Heart left ventricle (tissue), 16 donors: ENCODE measurements around the gene POU6F2. TPM values are rescaled to one million over a fixed set of nuclear protein-coding genes. Genes with fewer than 3 reads are reported as not detected.

Experiments used
- ATAC-seq, 4 donors: fragments of 200-7000 bp; cut with Tn5 transposase; one replicate each; pipeline ENCODE4 v1.9.1; 2020 to 2022; ENCODE audit warnings: moderate library complexity in 4 of 4, mild to moderate bottlenecking in 3 of 4, moderate number of reproducible peaks in 1 of 4
- DNase-seq, 5 donors: peaks; one replicate each; pipeline ENCODE4 v3.0.0-alpha.2; 2020
- H3K27ac ChIP-seq, 12 donors: fragments of 200-600 bp; sonication (generic) in 4 of 12; one replicate each; pipeline versions ENCODE4 v1.5.0 to v1.8.0; 2016 to 2022; ENCODE audit warnings: mild to moderate bottlenecking in 2 of 12
- H3K27me3 ChIP-seq, 9 donors: fragments of 200-600 bp; sonication (generic) in 2 of 9; one replicate each; pipeline versions ENCODE4 v1.5.1 to v1.8.0; 2016 to 2022; ENCODE audit warnings: mild to moderate bottlenecking in 3 of 9
- H3K36me3 ChIP-seq, 9 donors: fragments of 200-600 bp; sonication (generic) in 2 of 9; one replicate each; pipeline versions ENCODE4 v1.5.0 to v1.8.0; 2018 to 2022; ENCODE audit warnings: mild to moderate bottlenecking in 2 of 9
- H3K4me1 ChIP-seq, 12 donors: fragments of 200-600 bp; sonication (generic) in 4 of 12; one replicate each; pipeline versions ENCODE4 v1.5.0 to v1.8.0; 2016 to 2022; ENCODE audit warnings: mild to moderate bottlenecking in 3 of 12
- H3K4me3 ChIP-seq, 12 donors: fragments of 200-600 bp; sonication (generic) in 4 of 12; one replicate each; pipeline versions ENCODE4 v1.5.0 to v1.8.0; 2017 to 2022; ENCODE audit warnings: mild to moderate bottlenecking in 9 of 12, moderate library complexity in 4 of 12
- H3K9me3 ChIP-seq, 12 donors: fragments of 200-600 bp; sonication (generic) in 4 of 12; one replicate each; pipeline versions ENCODE4 v1.5.0 to v1.8.0; 2016 to 2022; ENCODE audit warnings: mild to moderate bottlenecking in 1 of 12
- POLR2A ChIP-seq, 2 donors: fragments of 450-650 bp; IDR thresholded peaks; one replicate each; pipeline ENCODE4 v1.6.1; 2017; ENCODE audit warnings: antibody characterized with exemption in 2 of 2, mild to moderate bottlenecking in 2 of 2, moderate library complexity in 2 of 2
- WGBS, 4 donors: extraction: QIAGEN DNeasy Blood & Tissue Kit in 2 of 4; methylation state at CpG; one replicate each; pipeline versions ENCODE4 v1.1.5 to v1.1.7; 2013 to 2018; 5-methylcytosine and 5-hydroxymethylcytosine counted together
- intact Hi-C, 10 donors: fragments of 100-400 bp; cut with DNase I; formaldehyde crosslinking; loops; one replicate each; pipeline versions ENCODE4 v1.11.1 to v1.14.2; 2022
- polyA plus RNA-seq, 2 donors: library from polyadenylated mRNA; stranded (reverse); fragments of 200-250 nt; gene quantifications; one replicate each; pipeline ENCODE4 v1.2.3, GENCODE V29; 2013
- total RNA-seq, 9 donors: library from RNA; depleted of rRNA in 2 of 9; stranded (reverse); fragments of >200 nt in 2 of 9; fragmentation: NEBNext Ultra II Directional in 3 of 9; extraction: Animal tissue kit (Norgen Biotek cat#: 25700) in 3 of 9; gene quantifications; one replicate each; pipeline versions ENCODE4 v1.1.0 to v1.2.4, GENCODE V29; 2016 to 2023
- TF ChIP-seq, protein P1 (sequence below), 12 donors: fragments of 200-600 bp; sonication (generic) in 4 of 12; IDR thresholded peaks; one replicate each; pipeline versions ENCODE4 v1.5.0 to v1.8.0; 2018 to 2022; ENCODE audit warnings: antibody characterized with exemption in 12 of 12, mild to moderate bottlenecking in 5 of 12
- donor health status: ischemic (EF 13 %, LVEDD 7.1; RV severe dilation, severe dysfunction).
- donor health status: healthy with polysubstance abuse.
- donor health status: DM: no; HTN: yes; CAD: no.
- donor health status: DM: no; HTN: no; CAD: no.
- donor health status: ischemic (EF 25% LVEDD 6.9; RV normal size, moderate dysfunction).
- donor health status: ischemic (EF 25% LVEDD 5.7; RV mildly dilated, moderate dysfunction).
- donor health status: healthy.
- donor health status: DM: yes; HTN: yes; CAD: no.
- donor health status: ischemic (EF 35%, LVEDD 5.7; RV mildly dilated, moderate dysfunction).
- donor health status: nonischemic (EF 11% LVEDD 7.7; RV severe dilation, severe dysfunction).
- donor health status: DM: yes; HTN: yes; CAD: no.
- donor health status: PGD.
- donor health status: ischemic (EF 29% LVEDD 5.4; RV normal size, mild dysfunction).
- donor health status: nonischemic (EF 23%, LVEDD 6.1; RV moderate dilation, normal function).

POU6F2 gene
- total and polyA plus RNA-seq, 11 donors = 0.03 to 1.2 (median 0.38) TPM; not detected in 2

DNA sequence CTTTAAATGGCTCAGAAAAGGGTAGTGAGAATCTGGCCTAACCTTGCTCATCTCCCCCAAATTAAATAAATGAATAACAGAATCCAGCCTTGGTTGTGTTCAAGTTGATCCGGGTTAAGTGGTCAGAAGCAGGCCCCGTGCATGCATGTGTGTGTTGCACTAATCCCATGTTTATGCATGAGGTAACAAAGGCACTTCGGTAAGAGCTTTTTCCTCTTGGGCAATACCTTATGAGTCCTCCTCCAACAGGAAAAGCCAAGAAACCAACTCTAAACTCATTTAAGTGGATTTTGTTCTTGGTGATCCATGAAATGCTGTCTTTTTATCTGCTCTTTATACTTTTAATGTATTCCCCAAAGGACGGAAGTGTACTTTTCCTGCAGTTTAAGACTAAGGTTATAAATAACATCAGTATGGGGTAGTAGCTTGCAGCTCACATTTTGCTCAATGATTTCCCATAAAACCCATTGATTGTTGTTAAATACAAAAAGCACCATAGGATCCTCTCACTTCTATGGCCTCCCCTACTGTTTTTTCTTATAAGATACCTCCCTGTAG lies 483.6 kb downstream of the POU6F2 start:
- H3K9me3 ChIP-seq = no peaks in the 10 kb centered on the region
- H3K4me1 ChIP-seq = peaks cover 0 to 5% (median 0%) of the 10 kb centered on the region in 12 donors
- no peak for ATAC-seq
- no peak overlapping the region for H3K27ac ChIP-seq
- TF ChIP-seq, protein P1, sequence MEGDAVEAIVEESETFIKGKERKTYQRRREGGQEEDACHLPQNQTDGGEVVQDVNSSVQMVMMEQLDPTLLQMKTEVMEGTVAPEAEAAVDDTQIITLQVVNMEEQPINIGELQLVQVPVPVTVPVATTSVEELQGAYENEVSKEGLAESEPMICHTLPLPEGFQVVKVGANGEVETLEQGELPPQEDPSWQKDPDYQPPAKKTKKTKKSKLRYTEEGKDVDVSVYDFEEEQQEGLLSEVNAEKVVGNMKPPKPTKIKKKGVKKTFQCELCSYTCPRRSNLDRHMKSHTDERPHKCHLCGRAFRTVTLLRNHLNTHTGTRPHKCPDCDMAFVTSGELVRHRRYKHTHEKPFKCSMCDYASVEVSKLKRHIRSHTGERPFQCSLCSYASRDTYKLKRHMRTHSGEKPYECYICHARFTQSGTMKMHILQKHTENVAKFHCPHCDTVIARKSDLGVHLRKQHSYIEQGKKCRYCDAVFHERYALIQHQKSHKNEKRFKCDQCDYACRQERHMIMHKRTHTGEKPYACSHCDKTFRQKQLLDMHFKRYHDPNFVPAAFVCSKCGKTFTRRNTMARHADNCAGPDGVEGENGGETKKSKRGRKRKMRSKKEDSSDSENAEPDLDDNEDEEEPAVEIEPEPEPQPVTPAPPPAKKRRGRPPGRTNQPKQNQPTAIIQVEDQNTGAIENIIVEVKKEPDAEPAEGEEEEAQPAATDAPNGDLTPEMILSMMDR (IDR thresholded peaks at IDR 0.05) = no peak
- no peak for TF ChIP-seq POLR2A (IDR thresholded peaks at IDR 0.05)
- 69 to 73% (median 71%) methylated on average over 4 of the region's 4 CpGs for WGBS, 4 donors
- H3K4me3 ChIP-seq = no peak overlapping the region
- DNase-seq = no peak
- intact Hi-C loops = loop anchor here in 5 of 10 donors (5.0 to 10.0 kb wide), 4 partner anchors 387 to 664 kb away; no protein-coding TSS in a partner anchor
- H3K27me3 ChIP-seq = peaks cover 0 to 9% (median 0%) of the 10 kb centered on the region in 9 donors
- no peaks in the 10 kb centered on the region for H3K36me3 ChIP-seq

DNA sequence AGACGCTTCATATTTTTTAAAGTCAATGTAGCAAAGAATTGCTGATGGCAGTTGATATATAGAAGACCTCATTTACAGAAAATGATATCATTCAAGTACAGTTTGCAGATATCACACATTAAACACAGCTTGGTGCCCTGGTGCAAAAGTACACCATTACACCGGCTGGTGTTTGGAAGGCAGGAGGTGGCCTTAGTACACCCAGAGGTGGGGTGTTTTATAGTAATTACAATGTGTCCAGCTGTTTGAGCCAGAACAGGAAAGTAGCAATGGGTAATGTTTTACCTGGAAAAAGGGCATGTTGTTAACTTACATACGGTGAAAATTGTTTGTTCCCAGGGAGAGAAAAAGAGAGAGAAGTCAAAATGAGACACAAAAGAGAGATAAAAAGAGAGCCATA lies 485.5 kb downstream of the POU6F2 start:
- TF ChIP-seq POLR2A (IDR thresholded peaks at IDR 0.05) = no peak
- TF ChIP-seq, protein P1 (IDR thresholded peaks at IDR 0.05) = no peak
- ATAC-seq (no peak), DNase-seq (no peak)
- intact Hi-C loops = loop anchor here in 5 of 10 donors (5.0 to 10.0 kb wide), 4 partner anchors 388 to 666 kb away; no protein-coding TSS in a partner anchor
- WGBS, 4 donors = 89 to 95% (median 93%) methylated on average over 3 of the region's 3 CpGs
- Histone ChIP-seq H3K27me3 (peaks cover 0 to 9% (median 0%) of the 10 kb centered on the region in 9 donors), H3K4me1 (peaks cover 0 to 5% (median 0%) of the 10 kb centered on the region in 12 donors), H3K27ac (no peak overlapping the region), H3K4me3 (no peak overlapping the region), H3K9me3 (no peaks in the 10 kb centered on the region), H3K36me3 (no peaks in the 10 kb centered on the region)

DNA sequence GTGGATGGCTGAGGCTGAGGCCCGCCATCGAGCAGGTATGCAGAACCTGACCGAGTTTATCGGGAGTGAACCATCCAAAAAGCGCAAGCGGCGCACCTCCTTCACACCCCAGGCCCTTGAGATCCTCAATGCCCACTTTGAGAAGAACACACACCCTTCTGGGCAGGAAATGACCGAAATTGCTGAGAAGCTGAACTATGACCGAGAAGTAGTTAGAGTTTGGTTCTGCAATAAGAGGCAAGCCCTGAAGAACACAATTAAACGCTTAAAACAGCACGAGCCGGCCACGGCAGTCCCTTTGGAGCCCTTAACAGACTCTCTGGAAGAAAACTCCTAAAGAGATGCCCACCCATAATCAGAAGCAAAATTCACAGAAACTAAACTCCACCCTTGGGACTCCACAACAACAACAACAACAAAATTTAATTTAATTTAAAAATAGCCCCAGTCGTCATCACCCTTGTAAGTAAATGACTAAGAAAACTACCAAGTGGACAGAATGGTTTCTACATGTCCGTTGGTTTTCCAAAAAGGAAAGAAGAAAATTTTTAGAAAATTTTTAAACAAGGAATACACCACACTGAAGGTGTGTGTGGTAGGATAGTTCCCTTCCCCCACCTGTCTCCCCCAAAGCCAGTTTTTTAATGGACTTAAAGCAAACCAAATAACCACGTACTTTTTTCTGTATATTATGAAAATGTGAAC lies 486.8 kb downstream of the POU6F2 start:
- intact Hi-C loops = loop anchor here (2.0 to 10.0 kb wide), 7 partner anchors 390 to 672 kb away; no protein-coding TSS in a partner anchor
- H3K9me3 ChIP-seq = no peaks in the 10 kb centered on the region
- peaks cover 0 to 5% (median 0%) of the 10 kb centered on the region in 12 donors for H3K4me1 ChIP-seq
- TF ChIP-seq, protein P1 (IDR thresholded peaks at IDR 0.05) = no peak
- no peak for TF ChIP-seq POLR2A (IDR thresholded peaks at IDR 0.05)
- H3K27ac ChIP-seq = no peak overlapping the region
- peak overlapping the region in 1 of 12 donors; percentile 9 for H3K4me3 ChIP-seq
- WGBS, 4 donors = 73 to 78% (median 77%) methylated on average over 16 of the region's 16 CpGs
- ATAC-seq = no peak
- H3K27me3 ChIP-seq = peaks cover 0 to 9% (median 0%) of the 10 kb centered on the region in 9 donors
- no peaks in the 10 kb centered on the region for H3K36me3 ChIP-seq
- no peak for DNase-seq
